8988T (cell line): ENCODE results near the gene TMEM51.

Source experiments
- DNase-seq: peaks from one replicate; pipeline ENCODE4 v3.0.0; 2011

Gene TMEM51

DNA sequence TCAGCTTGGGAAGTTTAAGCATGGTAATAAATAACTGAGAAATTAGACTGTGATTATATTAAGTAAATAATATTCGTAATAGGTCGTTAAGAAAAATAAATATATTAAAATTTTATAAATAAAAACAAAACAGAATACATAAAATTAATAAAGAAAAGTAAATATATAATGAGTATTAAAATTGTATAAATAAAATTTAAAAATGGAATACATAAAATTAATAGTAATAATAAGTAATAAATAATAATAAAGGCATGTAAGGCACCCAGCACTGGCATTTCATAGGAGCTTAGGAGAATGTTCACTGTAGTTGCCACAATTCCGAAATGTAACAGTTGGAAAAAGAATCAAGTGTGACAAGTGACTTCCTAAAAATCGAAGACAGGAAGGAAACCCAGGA lies 47.7 kb downstream of the TMEM51 start:
- DNase-seq, result no peak

DNA sequence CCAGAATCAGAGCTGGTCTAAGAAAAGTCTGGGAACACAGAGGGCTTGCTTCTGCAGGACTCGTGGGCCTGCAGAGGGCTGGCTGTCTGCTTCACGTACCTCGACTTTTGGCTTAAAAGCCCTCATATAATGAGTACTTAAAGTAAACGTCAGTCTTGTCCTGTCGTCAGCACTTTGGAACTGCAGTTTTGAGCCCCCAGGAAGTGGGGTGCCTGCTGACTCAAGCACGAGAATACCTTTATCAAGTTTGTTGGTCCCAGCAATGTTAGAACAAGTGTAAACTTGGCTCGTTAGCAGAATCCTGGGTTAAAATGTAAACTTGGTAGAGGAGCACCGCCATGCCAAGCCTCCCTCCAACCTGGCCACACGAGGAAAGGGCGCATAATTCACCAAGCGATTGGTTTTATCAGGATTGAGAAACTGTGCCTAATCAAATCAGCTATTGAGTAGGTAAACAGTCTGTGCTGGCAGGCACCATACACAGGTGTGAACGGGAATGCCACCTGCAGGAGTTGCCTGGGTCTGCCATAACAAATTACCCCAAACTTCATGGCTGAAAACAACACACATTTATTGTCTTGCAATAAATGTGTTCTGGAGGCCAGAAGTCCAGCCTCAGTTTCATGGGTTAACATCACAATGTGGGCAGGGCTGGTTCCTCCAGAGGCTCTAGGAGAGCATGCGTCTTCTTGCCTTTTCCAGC lies 48.5 kb downstream of the TMEM51 start:
- no peak for DNase-seq

DNA sequence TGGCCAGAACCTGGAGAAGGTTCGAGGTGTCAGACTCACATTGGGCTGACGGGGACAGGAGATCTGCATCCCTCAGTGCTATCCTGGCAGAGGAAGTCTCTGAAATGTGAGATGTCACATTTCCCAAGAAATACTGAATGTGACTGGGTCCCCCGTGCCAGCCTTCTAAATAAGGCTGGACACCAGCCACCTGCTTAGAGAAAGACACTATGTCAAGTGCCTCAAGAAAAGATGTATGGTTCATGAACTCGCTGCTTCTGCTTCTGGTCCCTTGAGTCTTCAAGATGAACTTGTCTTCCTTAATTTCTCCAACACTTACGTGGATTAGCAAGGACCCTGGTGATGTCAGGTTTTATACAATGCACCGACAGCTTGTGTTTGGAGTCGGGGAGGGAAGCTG lies 51.4 kb downstream of the TMEM51 start:
- DNase-seq, result no peak

DNA sequence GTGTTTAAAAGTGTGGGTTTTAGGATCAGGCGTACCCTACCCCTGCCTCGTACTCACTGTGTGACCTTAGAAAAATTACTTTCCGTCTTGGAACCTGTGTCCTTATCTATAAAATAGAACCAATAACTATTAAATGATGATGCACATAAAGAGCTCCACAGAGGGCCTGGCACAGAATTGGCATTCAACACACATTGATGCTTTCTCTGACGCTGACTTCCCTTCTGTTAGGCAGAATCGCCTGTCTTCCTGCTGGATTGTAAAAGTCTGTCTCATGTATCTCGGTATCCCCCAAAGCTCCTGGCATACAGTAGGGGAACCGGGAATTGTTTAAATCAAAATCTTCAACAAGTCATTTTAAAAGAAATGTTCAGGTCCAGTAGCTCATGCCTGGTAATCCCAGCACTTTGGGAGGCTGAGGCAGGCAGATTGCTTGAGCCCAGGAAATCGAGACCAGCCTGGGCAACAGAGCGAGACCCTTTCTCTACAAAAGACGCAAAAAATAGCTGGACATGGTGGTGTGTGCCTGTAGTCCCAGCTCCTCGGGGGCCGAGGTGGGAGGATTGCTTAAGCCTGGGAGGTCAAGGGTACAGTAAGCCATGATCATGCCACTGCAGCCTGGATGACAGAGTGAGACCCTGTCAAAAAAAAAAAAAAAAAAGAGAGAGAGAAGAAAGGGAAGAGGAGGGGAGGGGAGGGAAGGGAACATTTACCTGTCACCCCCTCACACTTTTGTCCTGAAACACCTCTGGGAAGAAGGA lies 52.2 kb downstream of the TMEM51 start:
- no peak for DNase-seq

DNA sequence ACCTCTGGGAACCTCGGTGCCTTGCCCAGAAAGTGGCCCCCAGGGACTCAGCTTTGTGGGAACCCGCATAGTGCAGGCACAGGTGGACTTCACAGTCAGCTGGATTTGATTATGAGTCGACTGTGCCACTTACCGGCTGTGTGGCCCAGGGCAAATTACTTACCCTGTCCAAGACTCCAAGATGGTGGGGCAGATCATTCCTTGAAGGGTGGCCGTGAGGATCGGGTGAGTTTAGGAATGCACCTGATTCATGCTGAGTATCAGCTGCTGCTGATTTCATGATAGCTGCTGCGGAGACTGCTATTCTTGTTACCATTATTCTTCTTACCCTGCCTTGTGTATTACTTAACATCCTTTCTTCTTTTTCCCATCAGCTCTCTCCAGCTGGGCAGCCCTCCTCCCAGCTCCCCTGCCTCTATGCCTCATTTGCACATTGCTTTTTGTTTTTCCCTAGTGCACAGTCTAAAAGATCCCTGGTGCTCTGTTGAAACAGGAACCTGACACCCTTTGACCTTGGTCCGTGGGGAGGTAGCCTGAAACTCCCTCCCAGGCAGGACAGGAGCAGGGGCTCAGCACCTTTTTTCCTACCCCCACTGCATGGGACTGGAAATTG lies 53.0 kb downstream of the TMEM51 start:
- DNase-seq, result no peak

DNA sequence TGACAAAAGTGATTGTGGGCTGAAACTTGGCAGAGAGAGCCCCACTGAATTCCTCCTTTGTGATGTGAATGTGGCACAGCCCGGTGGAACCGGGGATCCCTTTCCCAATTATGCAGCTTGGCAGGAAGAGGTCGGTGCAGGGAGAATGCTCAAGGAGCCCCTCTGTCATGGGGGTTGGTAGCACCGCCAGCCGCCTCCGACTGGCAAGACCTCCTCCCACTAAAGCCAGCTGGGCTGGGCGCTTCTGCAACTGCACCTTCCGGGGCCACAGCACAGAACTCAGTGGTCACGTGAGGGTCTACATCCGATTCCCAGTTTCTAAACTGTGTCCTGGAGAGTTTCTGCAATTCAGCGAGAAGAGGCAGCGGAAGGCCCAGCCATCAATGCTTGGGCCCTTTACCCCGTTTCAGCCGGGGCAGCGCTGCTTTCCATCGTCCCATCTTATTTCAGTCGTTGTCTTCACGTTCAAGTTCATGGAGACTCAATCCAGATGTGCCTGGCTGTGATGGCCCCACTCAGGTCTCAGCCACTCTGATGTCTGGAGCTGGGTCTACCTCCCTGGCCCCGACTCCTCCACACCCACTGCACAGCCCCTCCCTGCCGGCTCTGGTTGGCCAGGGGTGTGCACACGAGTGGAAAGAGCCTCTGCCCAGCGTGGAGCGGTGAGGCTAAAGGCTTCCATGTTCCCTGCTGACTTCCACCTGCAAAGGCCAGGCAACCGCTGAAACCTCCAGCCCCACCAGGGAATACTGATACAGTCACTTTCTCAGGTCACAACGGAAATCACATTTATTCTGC lies 53.7 kb downstream of the TMEM51 start:
- no peak for DNase-seq

DNA sequence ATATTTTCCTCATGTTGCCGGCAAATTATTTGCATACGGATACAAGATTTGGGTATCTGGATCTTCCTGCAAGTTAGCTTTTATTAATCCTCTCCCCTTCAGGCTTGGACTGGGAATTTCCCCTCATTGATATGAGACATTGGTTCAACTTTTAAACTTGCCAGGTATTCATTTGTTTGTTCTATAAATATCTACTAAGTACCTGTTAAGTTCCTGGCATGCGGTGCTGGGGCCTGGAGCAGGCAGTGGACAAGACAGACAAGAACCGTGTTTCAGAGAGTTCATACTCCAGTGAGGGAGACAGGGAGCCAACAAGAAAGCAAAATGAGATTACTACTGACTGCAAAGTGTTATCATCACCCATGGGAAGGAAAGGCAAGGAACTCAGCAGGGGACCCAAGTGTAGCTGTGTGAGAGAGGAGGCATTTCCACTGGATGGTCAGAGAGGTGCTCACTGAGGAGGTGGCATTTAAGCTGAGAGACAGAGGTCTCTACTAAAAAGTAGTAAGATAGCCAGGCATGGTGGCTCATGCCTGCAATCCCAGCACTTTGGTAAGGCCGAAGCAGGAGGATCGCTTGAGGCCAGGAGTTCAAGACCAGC lies 54.4 kb downstream of the TMEM51 start:
- DNase-seq, result no peak

DNA sequence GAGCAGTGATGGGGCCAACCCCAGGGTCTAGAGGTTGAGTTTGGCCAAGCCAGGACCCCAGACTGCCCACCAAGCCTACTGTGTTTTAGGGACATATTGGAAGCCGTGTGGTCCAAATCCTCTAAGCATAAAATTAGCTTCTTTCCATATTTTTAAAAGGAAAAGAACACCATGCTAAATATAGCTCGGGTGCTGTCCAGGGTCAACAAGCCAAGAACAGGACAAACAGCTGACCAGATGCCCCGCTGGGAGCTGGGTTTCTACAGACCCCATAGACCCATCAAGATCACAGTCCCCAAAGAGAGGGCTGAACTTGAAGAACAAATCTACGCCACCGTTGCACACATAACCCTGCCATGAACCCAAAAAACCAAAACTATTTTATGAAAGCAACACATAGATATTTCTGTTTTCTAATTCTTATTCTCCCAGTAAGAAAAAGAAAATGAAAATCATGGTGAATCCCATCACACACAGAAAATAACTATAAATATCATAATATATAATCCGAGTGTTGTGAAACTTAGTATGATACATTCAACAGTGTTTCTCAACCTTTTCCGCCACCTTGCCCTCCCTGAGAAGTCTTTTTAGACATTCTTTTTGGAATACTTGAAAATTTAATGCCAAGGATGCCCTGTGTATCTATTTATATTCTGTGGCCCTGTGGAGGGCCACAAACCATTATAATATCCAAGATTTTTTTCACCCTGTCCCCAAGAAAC lies 57.3 kb downstream of the TMEM51 start:
- no peak for DNase-seq

DNA sequence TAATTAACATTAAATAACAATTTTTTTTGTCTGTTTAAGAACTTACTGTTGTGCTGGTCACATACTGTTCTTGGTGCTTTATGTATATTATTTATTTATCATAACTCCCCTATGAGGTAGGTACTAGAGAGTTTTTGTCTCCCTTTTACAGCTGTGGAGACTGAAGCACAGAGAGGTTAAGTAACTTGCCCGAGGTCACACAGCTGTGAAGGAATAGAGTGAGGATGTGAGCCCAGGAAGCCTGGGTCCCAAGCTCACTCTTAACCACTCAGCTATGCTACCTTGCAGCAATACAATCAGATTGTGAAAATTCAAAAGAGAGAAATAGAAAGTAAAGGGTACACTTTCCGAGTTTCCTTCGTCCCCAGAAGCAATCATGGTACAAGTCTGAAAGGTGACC lies 57.9 kb downstream of the TMEM51 start:
- no peak for DNase-seq

DNA sequence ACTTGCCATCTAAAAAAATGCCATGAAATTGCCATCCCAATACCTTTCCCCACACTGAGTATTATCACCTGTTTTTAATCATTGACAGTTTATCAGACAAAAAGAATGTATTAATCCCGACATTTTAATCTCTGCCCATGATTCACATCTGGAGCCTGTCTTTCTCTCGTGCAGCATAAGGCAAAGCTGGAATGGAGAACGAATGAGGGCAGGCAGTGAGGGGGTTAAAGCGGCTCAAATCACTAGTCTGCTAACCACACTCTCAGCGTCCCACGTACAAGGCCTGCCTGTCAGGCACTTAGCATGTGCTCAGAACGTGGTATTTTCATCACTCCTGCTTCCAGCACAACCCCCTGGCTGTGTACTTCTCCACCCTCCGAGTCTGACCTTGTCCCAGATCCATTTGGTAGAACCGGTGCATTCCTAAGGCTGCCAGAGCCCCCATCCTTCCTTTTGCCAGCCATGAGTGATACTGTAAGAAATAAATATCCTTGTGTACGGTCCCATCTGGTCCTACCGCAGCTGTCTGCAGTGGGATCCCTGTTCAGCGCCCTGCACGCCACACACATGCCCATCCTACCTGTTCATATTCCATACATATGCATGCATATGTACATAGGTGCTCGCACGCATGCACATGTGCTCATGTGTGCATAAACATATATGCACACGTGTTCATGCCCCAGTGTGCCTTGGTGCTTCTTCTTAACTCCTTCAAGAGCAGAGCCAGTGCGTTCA lies 58.8 kb downstream of the TMEM51 start:
- DNase-seq, result no peak

DNA sequence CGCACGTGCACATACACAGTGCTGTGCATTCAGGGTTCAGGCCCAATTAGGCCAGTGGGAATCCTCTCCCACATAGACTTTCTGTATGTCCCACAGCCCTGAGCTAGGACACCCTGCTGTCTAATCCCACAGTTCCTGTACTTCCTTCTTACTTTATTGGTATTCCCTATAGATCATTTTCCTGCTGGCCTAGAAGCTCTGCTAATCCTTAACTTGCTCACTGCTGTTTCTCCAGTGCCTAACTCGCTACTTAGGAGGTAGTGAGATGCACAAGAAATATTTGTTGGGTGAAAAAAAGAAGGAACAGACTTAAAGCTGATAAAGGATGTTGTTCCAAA lies 59.4 kb downstream of the TMEM51 start:
- DNase-seq, result no peak

DNA sequence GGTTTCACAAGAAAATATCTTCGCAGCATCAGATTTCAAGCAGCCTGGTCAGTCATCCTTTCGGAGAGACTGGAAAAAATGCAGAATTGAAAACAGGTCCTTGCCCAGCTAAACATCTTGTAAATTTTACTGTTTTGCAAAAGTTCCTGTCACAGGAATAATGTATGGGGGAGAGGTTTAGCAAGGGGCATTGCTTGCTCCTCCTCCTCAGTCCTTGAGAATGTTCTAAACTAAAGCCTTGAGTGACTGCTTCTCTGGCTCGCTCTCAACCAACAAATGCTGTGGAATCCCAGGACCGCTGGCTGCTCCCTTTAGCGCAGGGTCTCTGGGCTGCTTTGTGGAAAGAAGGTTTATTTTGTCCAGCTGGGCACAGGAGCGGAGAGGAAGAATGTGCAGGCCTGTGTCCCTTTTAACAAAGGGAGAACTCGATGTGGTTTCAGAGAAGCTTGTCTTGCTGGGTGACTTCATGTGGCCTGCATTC lies 59.8 kb downstream of the TMEM51 start:
- no peak for DNase-seq

DNA sequence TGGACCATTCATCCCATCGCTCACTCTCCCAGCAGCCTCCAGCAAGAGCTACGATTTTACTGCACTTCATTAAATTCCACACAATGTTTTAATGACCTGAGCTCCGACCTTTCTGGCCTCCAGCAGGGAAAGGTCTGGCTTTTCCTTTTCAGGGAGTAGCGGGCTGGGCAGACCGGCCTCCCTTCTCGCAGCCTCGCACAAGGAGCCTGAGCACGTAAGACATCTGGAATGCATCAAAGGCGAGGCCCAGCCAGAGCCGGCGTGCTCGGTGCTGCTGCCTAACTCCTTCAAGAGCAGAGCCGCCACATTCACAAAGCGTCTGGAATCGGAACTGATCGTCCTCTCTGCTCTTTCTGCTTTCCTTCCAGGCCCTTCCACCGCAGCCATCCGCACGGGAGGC lies 61.0 kb downstream of the TMEM51 start:
- no peak for DNase-seq

DNA sequence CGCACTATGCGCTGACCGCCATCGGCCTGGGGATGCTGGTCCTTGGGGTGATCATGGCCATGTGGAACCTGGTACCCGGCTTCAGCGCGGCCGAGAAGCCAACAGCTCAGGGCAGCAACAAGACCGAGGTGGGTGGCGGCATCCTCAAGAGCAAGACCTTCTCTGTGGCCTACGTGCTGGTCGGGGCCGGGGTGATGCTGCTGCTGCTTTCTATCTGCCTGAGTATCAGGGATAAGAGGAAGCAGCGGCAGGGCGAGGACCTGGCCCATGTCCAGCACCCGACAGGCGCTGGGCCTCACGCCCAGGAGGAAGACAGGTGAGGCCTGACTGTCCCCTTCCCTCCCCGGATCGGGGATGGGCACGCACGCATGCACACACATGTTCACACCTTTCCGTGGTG lies 61.6 kb downstream of the TMEM51 start:
- DNase-seq, result no peak

DNA sequence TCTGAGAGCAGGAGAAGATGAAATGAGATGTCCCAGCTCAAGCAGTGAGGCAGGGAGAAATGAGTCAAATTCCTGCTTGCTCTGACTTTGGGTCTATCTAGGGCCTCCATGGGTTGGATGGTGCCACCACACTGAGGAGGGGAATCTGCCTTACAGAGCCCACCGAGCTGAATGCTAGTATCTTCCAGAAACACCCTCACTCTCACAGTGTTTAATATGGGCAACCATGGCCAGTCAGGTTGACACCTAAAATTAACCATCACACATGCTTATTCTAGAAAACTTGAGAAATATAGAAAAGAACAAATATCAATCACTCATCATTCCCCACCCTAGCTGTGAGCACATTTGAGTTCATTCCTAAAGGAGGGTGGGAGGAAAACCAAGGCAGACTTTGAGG lies 64.1 kb downstream of the TMEM51 start:
- DNase-seq, result no peak

DNA sequence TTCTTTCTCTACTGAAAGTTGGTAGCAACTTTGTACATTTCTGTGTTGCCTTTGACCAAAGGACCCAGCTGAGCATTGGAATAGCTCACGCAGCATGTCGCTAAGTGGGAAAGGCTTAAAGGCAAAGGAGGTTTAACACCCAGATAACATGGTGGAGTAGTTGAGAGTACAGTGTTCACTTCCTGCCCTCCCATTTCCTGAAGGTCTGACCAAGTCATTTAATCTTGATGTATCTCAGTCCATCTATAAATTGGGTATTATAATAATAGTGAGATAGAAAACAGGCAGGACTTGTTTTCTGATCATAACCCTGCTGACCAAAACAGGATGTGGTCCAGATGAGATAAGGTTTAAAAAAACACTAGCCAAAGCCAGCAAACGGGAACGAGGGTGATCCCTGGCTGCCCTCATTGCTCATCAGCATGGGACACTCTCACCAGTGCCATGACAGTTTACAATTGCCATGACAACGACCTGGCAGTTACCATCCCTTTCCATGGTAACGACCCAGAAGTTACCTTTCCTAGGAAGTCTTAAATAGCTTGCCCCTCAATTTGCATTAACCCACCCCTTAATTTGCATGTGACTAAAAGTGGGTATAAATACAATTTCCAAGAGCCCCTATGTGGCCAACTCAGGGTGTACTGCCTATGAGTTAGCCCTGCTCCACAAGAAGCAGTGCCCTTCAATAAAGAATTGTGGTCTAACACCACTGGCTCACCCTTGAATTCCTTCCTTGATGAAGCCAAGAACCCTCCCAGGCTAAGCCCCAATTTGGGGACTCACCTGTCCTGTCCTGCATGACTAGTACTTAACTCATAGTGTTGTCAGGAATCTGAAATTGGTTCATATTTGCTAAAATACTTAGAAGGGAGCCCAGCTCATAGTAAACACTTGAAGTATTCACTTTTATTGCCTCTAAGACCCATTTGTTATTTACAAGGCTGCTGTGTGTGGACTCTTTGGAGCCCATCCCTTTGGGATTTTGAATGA lies 65.0 kb downstream of the TMEM51 start:
- no peak for DNase-seq

DNA sequence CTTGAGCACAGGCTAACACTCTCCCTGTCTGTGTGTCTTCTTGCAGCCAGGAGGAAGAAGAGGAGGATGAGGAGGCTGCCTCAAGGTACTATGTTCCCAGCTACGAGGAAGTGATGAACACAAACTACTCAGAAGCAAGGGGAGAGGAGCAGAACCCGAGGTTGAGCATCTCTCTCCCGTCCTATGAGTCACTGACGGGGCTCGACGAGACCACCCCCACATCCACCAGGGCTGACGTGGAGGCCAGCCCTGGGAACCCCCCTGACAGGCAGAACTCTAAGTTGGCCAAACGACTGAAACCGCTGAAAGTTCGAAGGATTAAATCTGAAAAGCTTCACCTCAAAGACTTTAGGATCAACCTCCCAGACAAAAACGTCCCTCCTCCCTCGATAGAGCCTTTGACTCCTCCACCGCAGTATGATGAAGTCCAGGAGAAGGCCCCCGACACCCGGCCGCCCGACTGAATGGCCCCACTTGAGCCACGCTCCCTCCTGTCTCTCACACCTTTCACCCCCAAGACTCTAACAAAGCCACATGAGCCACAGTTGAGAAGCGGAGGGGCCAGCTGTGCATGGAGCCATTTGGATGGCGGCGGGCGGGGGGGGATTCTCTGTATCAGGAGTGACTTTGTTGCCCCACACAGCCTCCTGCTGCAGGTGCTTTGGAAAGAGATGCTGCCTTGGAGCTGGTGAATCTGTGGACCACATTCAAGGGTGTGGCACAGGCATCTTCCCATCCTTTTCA lies 65.9 kb downstream of the TMEM51 start:
- DNase-seq, result no peak

DNA sequence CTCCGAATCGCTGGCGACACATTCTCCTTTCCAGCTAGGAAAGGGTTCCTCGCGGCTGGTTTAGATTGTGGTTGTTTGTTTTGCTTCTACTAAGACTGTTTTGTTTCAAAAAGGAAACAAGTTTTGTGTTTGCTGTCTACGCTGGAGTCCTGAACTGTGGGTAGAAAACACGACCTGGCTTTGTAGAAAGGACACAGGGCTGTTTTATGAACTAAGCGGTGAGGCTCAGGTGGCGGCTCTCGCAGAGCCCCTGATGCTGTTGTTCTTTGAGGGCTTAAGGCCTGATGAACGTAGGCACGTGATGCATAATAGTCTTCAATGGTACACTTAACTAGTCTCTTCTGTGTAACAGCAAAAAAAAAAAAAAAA lies 66.5 kb downstream of the TMEM51 start:
- DNase-seq, result no peak

DNA sequence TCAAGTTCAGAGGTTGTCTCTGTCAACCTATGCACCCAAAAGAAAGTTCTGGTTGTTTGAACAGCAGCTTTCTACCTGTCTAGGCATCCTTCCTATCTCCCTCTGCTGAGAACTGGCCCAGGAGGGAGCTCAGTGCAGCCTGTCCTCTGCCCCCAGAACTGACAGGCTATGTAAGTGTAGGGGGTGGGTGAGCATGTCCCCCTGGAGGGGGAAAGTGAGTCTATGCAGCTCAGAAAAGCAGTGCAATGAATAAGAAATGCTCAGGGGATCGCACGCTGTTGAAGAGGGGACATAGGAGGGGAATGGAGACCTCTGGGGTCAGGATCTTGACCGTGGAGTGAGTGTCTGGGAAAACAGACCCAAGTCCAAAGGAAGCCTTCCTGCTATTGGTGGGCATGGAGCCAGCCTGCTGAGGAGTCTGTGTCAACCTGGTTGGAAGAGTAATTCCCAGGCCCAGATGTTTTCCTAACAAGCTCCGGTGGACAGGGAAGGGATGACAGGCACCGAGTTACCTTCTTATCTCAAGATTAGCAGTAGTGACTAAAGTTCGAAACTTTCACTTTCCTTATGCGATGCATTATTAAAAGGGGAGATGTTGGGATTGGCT lies 67.4 kb downstream of the TMEM51 start:
- no peak for DNase-seq
